GM23248 (cell line): ENCODE results near the gene DDX17. TPM values are rescaled to one million over a fixed set of nuclear protein-coding genes. Genes with fewer than 3 reads are reported as not detected.

ENCODE experiments used
- DNase-seq: peaks from one replicate; pipeline ENCODE4 v3.0.0-alpha.2; 2015
- H2AFZ ChIP-seq: fragments of 200-600 bp; sonication (generic); 2 replicates; pipeline ENCODE4 v1.6.1; 2016; ENCODE audit warnings: antibody characterized with exemption
- H3F3A ChIP-seq: fragments of 200-600 bp; sonication (generic); 2 replicates; pipeline ENCODE4 v1.6.1; 2016; ENCODE audit warnings: mild to moderate bottlenecking, antibody characterized with exemption, mixed run types; ENCODE audit not compliant: insufficient read depth
- H3K27ac ChIP-seq: fragments of 200-600 bp; sonication (generic); 2 replicates; pipeline ENCODE4 v1.5.1; 2016; ENCODE audit warnings: mild to moderate bottlenecking
- H3K27me3 ChIP-seq: fragments of 200-600 bp; sonication (generic); replicated peaks from 2 replicates; pipeline ENCODE4 v1.6.1; 2016; ENCODE audit warnings: mild to moderate bottlenecking; ENCODE audit not compliant: insufficient read depth
- H3K36me3 ChIP-seq: fragments of 200-600 bp; sonication (generic); 2 replicates; pipeline ENCODE4 v1.6.1; 2016; ENCODE audit warnings: low read depth, mild to moderate bottlenecking
- H3K4me1 ChIP-seq: fragments of 200-600 bp; sonication (generic); 2 replicates; pipeline ENCODE4 v1.6.1; 2016; ENCODE audit warnings: mild to moderate bottlenecking; ENCODE audit not compliant: insufficient read depth
- H3K4me2 ChIP-seq: fragments of 200-600 bp; sonication (generic); one replicate; pipeline ENCODE4 v1.6.1; 2016; ENCODE audit warnings: mild to moderate bottlenecking; ENCODE audit not compliant: unreplicated experiment
- H3K4me3 ChIP-seq: fragments of 200-600 bp; sonication (generic); 2 replicates; pipeline ENCODE4 v1.5.1; 2016; ENCODE audit warnings: mild to moderate bottlenecking
- H3K79me2 ChIP-seq: fragments of 200-600 bp; sonication (generic); 2 replicates; pipeline ENCODE4 v1.6.1; 2016; ENCODE audit warnings: mild to moderate bottlenecking; ENCODE audit not compliant: insufficient read depth
- H3K9ac ChIP-seq: fragments of 200-600 bp; sonication (generic); 2 replicates; pipeline ENCODE4 v1.6.1; 2016; ENCODE audit warnings: mild to moderate bottlenecking
- H3K9me2 ChIP-seq: fragments of 200-600 bp; sonication (generic); 2 replicates; pipeline ENCODE4 v1.6.1; 2016; ENCODE audit warnings: mixed run types, mild to moderate bottlenecking, moderate library complexity; ENCODE audit not compliant: insufficient read depth
- H3K9me3 ChIP-seq: fragments of 200-600 bp; sonication (generic); one replicate; pipeline ENCODE4 v1.6.1; 2017; ENCODE audit warnings: low read depth
- H4K20me1 ChIP-seq: fragments of 200-600 bp; sonication (generic); 2 replicates; pipeline ENCODE4 v1.6.0; 2016; ENCODE audit not compliant: insufficient read depth
- EZH2 ChIP-seq: fragments of 200-600 bp; sonication (generic); IDR thresholded peaks from 2 replicates; pipeline ENCODE4 v1.6.1; 2018; ENCODE audit warnings: antibody characterized with exemption, mild to moderate bottlenecking; ENCODE audit not compliant: insufficient read depth, poor library complexity, severe bottlenecking
- EZH2phosphoT487 ChIP-seq: fragments of 200-600 bp; sonication (generic); IDR thresholded peaks from 2 replicates; pipeline ENCODE4 v1.6.1; 2018; ENCODE audit warnings: antibody characterized with exemption, moderate library complexity, mild to moderate bottlenecking, low read depth; ENCODE audit not compliant: insufficient read depth
- WGBS, 2 experiments: methylation state at CpG; one replicate each; pipeline ENCODE4 v1.1.6; 2015 to 2017; ENCODE audit warnings: low lambda C conversion rate in 2 of 2, low coverage in 1 of 2; ENCODE audit errors: missing lambda C conversion rate in 2 of 2; 5-methylcytosine and 5-hydroxymethylcytosine counted together
- in situ Hi-C: fragments of 300-500 bp; cut with MboI; formaldehyde crosslinking; loops from 2 replicates; pipeline ENCODE4 v1.15.0; 2020
- polyA plus RNA-seq: library from polyadenylated mRNA; unstranded; fragments of >200 nt; fragmentation: Nextera tagmentation; extraction: Ambion mirVana; gene quantifications from 2 replicates; pipeline ENCODE4 v1.2.1, GENCODE V29; 2016
- total RNA-seq: library from RNA; depleted of rRNA; stranded (reverse); fragments of >200 nt; shearing (Covaris generic); gene quantifications from 2 replicates; pipeline ENCODE4 v1.2.3, GENCODE V29; 2014

DDX17 gene
- total and polyA plus RNA-seq, 2 experiments from 2014 or later = 30.1 to 312 TPM

DNA sequence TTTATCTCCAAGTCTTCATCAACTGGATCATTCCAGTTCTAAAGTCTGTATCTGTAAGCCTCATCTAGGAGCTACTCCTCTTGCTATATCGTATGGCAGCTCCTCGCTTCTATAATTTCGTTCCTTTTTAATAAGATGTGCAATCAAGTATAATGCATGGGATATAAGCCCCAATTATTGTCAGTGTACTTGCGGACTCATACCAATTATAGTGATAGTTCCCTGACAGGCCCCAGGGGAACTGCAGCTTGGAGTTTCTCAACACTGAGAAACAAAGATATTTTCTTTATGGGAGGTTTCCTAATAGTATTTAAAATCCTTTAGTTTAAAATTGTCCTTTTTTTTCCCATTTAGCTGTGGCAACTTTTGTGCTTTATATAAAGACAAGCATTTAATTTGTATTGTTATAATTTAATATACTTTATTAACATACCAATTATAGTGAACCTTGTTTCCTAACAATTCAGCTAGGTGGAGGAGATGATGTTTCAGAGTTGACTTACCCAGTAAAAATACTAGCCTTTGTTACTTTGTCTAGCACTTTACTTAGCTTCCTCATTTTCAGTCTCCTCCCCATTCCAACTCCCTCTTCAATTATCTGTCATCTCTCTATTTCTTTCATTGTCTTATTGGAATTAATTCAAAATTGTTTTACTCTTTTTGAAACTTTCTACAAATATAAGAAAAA, 25.3 kb upstream of the DDX17 start:
- in situ Hi-C loops = no loop called here
- Histone ChIP-seq H3K9me2 (no peaks in the 10 kb centered on the region), H3K27ac (no peak overlapping the region), H3K4me1 (0 out of 2 replicates have a peak, but pooled peaks cover 5% of the 10 kb centered on the region), H3K4me3 (no peak overlapping the region), H3K9ac (no peak overlapping the region), H3K36me3 (no peaks in the 10 kb centered on the region), H3K79me2 (no peaks in the 10 kb centered on the region), H3F3A (no peaks in the 10 kb centered on the region), H3K9me3 (no peaks in the 10 kb centered on the region), H4K20me1 (no peaks in the 10 kb centered on the region), H2AFZ (peak overlapping the region; percentile 71), H3K27me3 (no peaks in the 10 kb centered on the region), H3K4me2 (no peak overlapping the region)
- TF ChIP-seq EZH2phosphoT487 (no peak), EZH2 (no peak)
- no peak for DNase-seq
- WGBS, 2 experiments = 97 to 99% methylated on average over 4 of the region's 4 CpGs

DNA sequence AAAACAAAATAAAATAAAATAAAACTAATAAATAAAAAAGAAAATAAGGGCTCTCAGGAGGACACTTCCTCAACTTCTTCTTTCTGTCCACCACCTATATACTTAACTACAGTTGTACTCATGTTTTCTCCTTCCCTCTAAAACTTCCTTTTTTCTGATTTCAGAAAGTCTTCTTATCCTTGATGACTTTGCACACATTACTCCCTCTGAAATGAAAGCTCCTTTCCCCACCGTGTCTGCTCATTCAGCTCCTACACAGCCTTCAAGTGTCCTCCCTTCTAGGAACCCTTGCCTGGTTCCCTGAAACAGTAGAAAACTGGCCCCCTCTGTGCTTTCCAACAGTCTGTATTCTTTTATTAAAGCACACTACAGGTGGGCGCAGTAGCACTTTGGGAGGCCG, 18.3 kb upstream of the DDX17 start:
- no peaks in the 10 kb centered on the region for H3K9me3 ChIP-seq
- no peak for DNase-seq
- WGBS, 2 experiments = 94 to 97% methylated on average over 3 of the region's 3 CpGs
- TF ChIP-seq EZH2 = no peak
- TF ChIP-seq EZH2phosphoT487 = no peak
- H3K9ac ChIP-seq = no peak overlapping the region
- H3K79me2 ChIP-seq = no peaks in the 10 kb centered on the region
- H3K9me2 ChIP-seq = no peaks in the 10 kb centered on the region
- no peak overlapping the region for H3K4me3 ChIP-seq
- no peaks in the 10 kb centered on the region for H3K27me3 ChIP-seq
- H3F3A ChIP-seq = no peaks in the 10 kb centered on the region
- H4K20me1 ChIP-seq = no peaks in the 10 kb centered on the region
- H2AFZ ChIP-seq = no peak overlapping the region
- no peak overlapping the region for H3K27ac ChIP-seq
- no peaks in the 10 kb centered on the region for H3K36me3 ChIP-seq
- H3K4me1 ChIP-seq = no peaks in the 10 kb centered on the region
- H3K4me2 ChIP-seq = no peak overlapping the region
- in situ Hi-C loops = no loop called here

DNA sequence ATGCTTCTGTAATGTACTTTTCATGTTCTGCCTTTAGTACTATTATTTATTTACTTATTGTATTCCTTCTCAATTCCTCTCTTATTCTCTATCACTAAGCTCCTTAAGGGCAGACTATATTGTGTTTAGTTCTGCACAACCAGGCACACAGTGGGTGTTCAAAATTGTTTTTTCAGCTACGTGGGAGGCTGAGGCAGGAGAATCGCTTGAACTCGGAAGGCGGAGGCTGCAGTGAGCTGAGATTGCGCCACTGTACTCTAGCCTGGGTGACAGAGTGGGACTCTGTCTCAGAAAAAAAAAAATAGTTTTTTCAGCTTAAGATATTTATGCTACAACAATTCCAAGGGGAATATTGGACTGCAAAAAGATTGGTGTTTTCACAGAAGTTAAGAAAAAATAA, 17.4 kb upstream of the DDX17 start:
- in situ Hi-C loops = no loop called here
- no peak overlapping the region for H2AFZ ChIP-seq
- WGBS, 2 experiments = 93 to 95% methylated on average over 5 of the region's 5 CpGs
- no peaks in the 10 kb centered on the region for H3K9me2 ChIP-seq
- H3K36me3 ChIP-seq = no peaks in the 10 kb centered on the region
- no peak for DNase-seq
- no peaks in the 10 kb centered on the region for H3K4me1 ChIP-seq
- H3K4me3 ChIP-seq = no peak overlapping the region
- no peak overlapping the region for H3K4me2 ChIP-seq
- no peaks in the 10 kb centered on the region for H4K20me1 ChIP-seq
- no peaks in the 10 kb centered on the region for H3K9me3 ChIP-seq
- H3K27ac ChIP-seq = no peak overlapping the region
- H3K9ac ChIP-seq = no peak overlapping the region
- no peaks in the 10 kb centered on the region for H3K79me2 ChIP-seq
- no peak for TF ChIP-seq EZH2
- TF ChIP-seq EZH2phosphoT487 = no peak
- no peaks in the 10 kb centered on the region for H3F3A ChIP-seq
- no peaks in the 10 kb centered on the region for H3K27me3 ChIP-seq

DNA sequence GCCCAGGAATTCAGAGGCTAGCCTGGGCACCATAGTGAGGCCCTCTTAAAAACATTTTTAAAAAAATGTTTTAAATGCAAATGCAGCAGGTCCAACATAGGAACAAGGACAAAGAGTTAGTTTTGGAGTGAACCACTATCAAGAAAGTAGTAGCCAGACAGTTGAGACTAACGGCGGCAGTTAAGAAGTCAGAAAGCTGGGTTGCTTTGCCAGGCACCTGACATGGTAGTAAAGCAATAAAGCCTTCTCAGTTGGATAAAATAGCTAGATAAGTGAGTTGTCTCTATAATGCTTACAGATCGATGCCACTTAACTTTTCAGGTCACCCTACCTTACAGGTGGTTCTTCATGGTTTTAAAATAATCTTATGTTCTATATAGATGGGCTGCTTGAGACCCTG, 16.9 kb upstream of the DDX17 start:
- H3K27ac ChIP-seq = no peak overlapping the region
- no peaks in the 10 kb centered on the region for H3F3A ChIP-seq
- WGBS, 2 experiments = 96 to 99% methylated on average over 3 of the region's 3 CpGs
- no peak overlapping the region for H3K4me2 ChIP-seq
- no peak overlapping the region for H3K4me3 ChIP-seq
- no peaks in the 10 kb centered on the region for H3K79me2 ChIP-seq
- H2AFZ ChIP-seq = no peak overlapping the region
- H3K27me3 ChIP-seq = no peaks in the 10 kb centered on the region
- H3K9ac ChIP-seq = no peak overlapping the region
- H4K20me1 ChIP-seq = no peaks in the 10 kb centered on the region
- TF ChIP-seq EZH2 (no peak), EZH2phosphoT487 (no peak)
- H3K4me1 ChIP-seq = no peaks in the 10 kb centered on the region
- in situ Hi-C loops = no loop called here
- H3K9me2 ChIP-seq = no peaks in the 10 kb centered on the region
- H3K9me3 ChIP-seq = no peaks in the 10 kb centered on the region
- DNase-seq = no peak
- H3K36me3 ChIP-seq = no peaks in the 10 kb centered on the region
